ENCODE data around the gene GRHL3.

DNA sequence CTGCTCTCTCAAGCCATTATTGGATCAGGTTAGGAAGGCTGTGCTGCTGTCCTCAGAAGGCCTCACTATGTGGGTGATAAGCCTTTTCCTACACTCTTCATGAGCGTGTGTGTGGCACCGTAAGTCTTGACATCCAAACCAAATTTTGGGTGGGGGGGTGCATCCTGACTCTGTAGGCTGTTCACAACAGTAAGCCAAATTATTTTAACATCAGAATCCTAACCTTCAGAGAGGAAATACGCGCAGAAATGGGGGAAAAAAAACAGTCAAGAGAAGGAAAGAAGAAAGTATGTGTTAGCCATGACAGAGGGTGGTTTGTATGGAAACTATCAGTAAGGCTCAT, 73.4 kb downstream of the GRHL3 start:
- no peak for TF ChIP-seq EZH2 (IDR thresholded peaks at IDR 0.05)
- TF ChIP-seq, protein P1, sequence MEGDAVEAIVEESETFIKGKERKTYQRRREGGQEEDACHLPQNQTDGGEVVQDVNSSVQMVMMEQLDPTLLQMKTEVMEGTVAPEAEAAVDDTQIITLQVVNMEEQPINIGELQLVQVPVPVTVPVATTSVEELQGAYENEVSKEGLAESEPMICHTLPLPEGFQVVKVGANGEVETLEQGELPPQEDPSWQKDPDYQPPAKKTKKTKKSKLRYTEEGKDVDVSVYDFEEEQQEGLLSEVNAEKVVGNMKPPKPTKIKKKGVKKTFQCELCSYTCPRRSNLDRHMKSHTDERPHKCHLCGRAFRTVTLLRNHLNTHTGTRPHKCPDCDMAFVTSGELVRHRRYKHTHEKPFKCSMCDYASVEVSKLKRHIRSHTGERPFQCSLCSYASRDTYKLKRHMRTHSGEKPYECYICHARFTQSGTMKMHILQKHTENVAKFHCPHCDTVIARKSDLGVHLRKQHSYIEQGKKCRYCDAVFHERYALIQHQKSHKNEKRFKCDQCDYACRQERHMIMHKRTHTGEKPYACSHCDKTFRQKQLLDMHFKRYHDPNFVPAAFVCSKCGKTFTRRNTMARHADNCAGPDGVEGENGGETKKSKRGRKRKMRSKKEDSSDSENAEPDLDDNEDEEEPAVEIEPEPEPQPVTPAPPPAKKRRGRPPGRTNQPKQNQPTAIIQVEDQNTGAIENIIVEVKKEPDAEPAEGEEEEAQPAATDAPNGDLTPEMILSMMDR (IDR thresholded peaks at IDR 0.05) = no peak

Data from neural progenitor cell (in vitro differentiated cells).